ENCODE data around the gene ATXN8OS.
"Not testable (repeated sequence)": the region's sequence is repeated elsewhere in the genome, so short reads cannot be mapped to it uniquely, and the experiment has no call there.

The ATXN8OS gene

DNA sequence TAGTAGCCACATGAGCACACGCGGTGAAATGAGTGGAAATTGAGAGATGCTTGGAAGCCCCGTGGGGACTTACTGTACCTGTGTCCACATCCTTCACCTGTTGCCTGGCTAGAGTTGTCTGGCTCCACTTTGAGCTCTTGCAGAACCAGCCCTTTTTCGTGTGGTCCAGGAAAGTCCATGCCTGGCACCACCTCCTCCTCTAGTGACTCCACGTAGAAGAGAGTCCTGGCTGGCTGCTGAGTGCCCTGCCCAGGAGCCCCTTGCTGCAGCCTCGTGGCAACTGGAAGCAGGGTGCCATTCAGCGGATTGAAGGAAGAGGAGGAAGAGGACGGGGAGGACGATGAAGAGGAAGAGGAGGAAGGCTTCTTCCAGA is 515 bp upstream of the ATXN8OS start:
- Histone ChIP-seq H3K27me3 (ENCODE audit: insufficient read depth, insufficient read length) (peaks cover 28% of the 10 kb centered on the region), H3K9me3 (ENCODE audit: insufficient read depth, low read length) (no peaks in the 10 kb centered on the region), H3K4me1 (ENCODE audit: insufficient read depth, insufficient read length) (no peaks in the 10 kb centered on the region), H3K4me3 (ENCODE audit: insufficient read length, low read depth) (peak overlapping the region; percentile 28), H3K36me3 (ENCODE audit: insufficient read depth, insufficient read length, low read length) (no peaks in the 10 kb centered on the region), H3K9ac (ENCODE audit: insufficient read length, low read depth) (no peak overlapping the region)
- TF ChIP-seq SUZ12 (IDR thresholded peaks at IDR 0.05; ENCODE audit: extremely low read depth, insufficient read depth, insufficient read length) (no peak), YY1 (IDR thresholded peaks at IDR 0.05; ENCODE audit: insufficient read depth, insufficient read length) (no peak), ZNF274 (IDR thresholded peaks at IDR 0.05; ENCODE audit: low read depth, low read length) (no peak)
- no peak for DNase-seq (ENCODE audit: low read depth, low spot score)

DNA sequence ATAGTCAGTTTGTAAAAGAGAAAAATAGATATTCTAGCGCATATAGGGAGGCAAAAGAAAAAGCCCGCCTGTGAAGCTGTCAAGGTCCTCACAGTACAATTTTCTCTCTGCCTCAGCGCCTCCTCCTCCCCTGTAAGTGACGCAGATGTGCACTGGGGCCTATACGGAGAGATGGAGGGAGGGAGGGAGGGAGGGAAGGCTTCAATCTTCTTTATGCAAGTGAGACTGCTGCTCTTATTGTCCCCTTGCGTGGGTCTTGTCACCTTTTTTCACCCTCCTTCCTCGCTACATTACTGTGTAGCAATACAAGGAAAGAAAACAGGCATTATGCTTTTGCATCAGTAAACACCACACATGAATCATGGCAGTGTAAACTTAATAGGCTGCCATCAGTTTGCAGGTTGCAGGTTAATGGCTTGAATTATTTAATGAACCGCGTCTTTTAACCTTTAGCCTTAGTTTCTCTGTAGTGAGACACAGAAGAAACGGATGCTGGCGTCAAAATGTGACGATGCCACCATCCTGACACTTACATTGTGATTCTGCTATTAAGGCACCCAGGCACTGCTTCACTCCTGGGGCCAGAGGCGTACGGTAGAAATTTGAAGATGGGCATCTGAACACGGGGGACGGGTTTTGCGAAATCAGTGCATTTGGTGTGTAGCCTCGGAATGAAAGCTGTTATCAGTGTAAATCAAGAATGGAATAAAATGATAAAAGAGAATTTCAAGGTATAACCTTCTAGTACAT is 905 bp downstream of the ATXN8OS start, which contains the start of gene KLHL1:
TSS of gene KLHL1 (minus strand) at position 97 of the 750 bp plus-strand sequence. CDS start 753 bp downstream, outside the sequence.
- H3K4me3 ChIP-seq (ENCODE audit: insufficient read length, low read depth) = peak within 1 kb of the TSS; percentile 28
- H3K9ac ChIP-seq (ENCODE audit: insufficient read length, low read depth) = no peak within 1 kb of the TSS
- no peak for DNase-seq (ENCODE audit: low read depth, low spot score)
- no peaks in the 10 kb centered on the region for H3K4me1 ChIP-seq (ENCODE audit: insufficient read depth, insufficient read length)
- H3K36me3 ChIP-seq (ENCODE audit: insufficient read depth, insufficient read length, low read length) = no peaks in the 10 kb centered on the region
- peaks cover 28% of the 10 kb centered on the region for H3K27me3 ChIP-seq (ENCODE audit: insufficient read depth, insufficient read length)
- no peaks in the 10 kb centered on the region for H3K9me3 ChIP-seq (ENCODE audit: insufficient read depth, low read length)
- TF ChIP-seq YY1 (IDR thresholded peaks at IDR 0.05; ENCODE audit: insufficient read depth, insufficient read length) (no peak), ZNF274 (IDR thresholded peaks at IDR 0.05; ENCODE audit: low read depth, low read length) (no peak), SUZ12 (IDR thresholded peaks at IDR 0.05; ENCODE audit: extremely low read depth, insufficient read depth, insufficient read length) (no peak)

DNA sequence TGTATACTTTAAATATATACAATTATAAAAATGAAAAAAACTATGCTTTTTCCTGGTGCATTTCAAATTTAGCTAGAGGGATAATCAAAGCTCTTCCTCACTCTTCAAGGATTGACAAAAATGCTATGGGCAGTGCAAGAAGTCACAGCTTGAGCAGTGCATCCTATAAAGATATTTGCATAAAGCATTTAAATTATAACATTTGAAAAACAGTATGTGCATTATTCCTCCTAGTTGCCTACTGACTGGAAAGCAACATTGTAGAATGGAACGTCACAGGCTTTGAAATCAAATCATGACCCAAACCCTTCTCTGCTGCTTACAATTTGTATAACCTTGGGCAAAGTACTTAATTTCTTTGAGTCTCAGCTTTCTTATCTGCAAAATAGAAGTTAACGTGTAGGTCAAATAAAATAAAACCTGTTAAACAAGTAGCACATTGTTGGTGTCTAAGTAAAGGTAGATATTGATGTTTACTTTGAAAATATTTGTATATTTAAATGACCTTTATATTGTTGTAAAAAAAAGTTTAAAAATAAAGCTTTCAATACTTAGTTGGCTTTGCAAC is 9.8 kb downstream of the ATXN8OS start:
- no peak for DNase-seq (ENCODE audit: low read depth, low spot score)
- Histone ChIP-seq H3K27me3 (ENCODE audit: insufficient read depth, insufficient read length) (no peaks in the 10 kb centered on the region), H3K4me3 (ENCODE audit: insufficient read length, low read depth) (no peak overlapping the region), H3K4me1 (ENCODE audit: insufficient read depth, insufficient read length) (no peaks in the 10 kb centered on the region), H3K9ac (ENCODE audit: insufficient read length, low read depth) (no peak overlapping the region), H3K36me3 (ENCODE audit: insufficient read depth, insufficient read length, low read length) (no peaks in the 10 kb centered on the region), H3K9me3 (ENCODE audit: insufficient read depth, low read length) (no peaks in the 10 kb centered on the region)
- TF ChIP-seq ZNF274 (IDR thresholded peaks at IDR 0.05; ENCODE audit: low read depth, low read length) = no peak
- TF ChIP-seq YY1 (IDR thresholded peaks at IDR 0.05; ENCODE audit: insufficient read depth, insufficient read length) = no peak

DNA sequence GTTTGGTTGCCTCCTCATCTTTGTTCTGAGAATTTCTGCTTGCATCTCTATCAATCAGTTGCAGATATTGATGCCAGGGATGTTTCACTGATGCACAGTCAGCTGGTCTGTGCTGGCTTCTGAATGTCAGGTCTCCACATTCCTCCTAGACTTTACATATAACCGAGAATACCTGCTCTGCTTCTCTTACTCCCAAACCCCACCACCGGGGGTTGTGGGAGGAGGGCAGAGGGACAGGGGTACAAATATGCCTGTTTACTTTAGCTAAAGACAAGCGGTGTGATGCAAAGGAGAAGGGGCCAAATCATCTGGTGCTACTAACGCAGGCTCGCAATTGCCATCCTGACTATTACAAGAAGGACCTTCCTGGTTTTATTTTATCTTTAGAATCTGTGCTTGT is 18.1 kb downstream of the ATXN8OS start:
- DNase-seq (ENCODE audit: low read depth, low spot score) = no peak
- TF ChIP-seq YY1 (IDR thresholded peaks at IDR 0.05; ENCODE audit: insufficient read depth, insufficient read length) (no peak), ZNF274 (IDR thresholded peaks at IDR 0.05; ENCODE audit: low read depth, low read length) (no peak), SUZ12 (IDR thresholded peaks at IDR 0.05; ENCODE audit: extremely low read depth, insufficient read depth, insufficient read length) (no peak)

DNA sequence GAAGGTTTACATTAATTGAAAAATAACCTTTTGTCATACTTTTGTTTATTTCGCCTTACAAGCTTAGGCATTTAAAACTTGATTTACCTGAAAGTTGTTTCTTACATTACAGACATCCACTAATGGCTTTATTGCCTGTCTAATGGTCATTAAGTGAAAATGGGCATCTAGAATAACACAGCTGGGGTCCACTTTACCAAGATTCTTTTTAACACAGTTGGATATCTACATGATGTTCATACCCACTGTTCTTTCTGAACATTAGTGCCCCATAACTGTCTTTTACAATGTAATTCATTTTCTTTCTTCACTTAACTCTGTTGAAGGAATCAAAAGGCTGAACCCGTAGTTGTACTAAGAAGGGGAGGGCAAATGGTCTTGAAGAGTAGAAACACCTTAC is 20.5 kb downstream of the ATXN8OS start:
- H3K9ac ChIP-seq (ENCODE audit: insufficient read length, low read depth) = no peak overlapping the region
- no peak for DNase-seq (ENCODE audit: low read depth, low spot score)
- H3K27me3 ChIP-seq (ENCODE audit: insufficient read depth, insufficient read length) = no peaks in the 10 kb centered on the region
- H3K4me3 ChIP-seq (ENCODE audit: insufficient read length, low read depth) = no peak overlapping the region
- no peaks in the 10 kb centered on the region for H3K4me1 ChIP-seq (ENCODE audit: insufficient read depth, insufficient read length)
- H3K36me3 ChIP-seq (ENCODE audit: insufficient read depth, insufficient read length, low read length) = no peaks in the 10 kb centered on the region
- TF ChIP-seq YY1 (IDR thresholded peaks at IDR 0.05; ENCODE audit: insufficient read depth, insufficient read length) (no peak), ZNF274 (IDR thresholded peaks at IDR 0.05; ENCODE audit: low read depth, low read length) (no peak), SUZ12 (IDR thresholded peaks at IDR 0.05; ENCODE audit: extremely low read depth, insufficient read depth, insufficient read length) (no peak)
- no peaks in the 10 kb centered on the region for H3K9me3 ChIP-seq (ENCODE audit: insufficient read depth, low read length)

More for the DNA sequence above, 18.1 kb downstream of the ATXN8OS start:
- H3K4me1 ChIP-seq (ENCODE audit: insufficient read depth, insufficient read length) = no peaks in the 10 kb centered on the region
- H3K9me3 ChIP-seq (ENCODE audit: insufficient read depth, low read length) = no peaks in the 10 kb centered on the region
- H3K36me3 ChIP-seq (ENCODE audit: insufficient read depth, insufficient read length, low read length) = no peaks in the 10 kb centered on the region
- no peak overlapping the region for H3K9ac ChIP-seq (ENCODE audit: insufficient read length, low read depth)
- H3K27me3 ChIP-seq (ENCODE audit: insufficient read depth, insufficient read length) = no peaks in the 10 kb centered on the region
- H3K4me3 ChIP-seq (ENCODE audit: insufficient read length, low read depth) = no peak overlapping the region

DNA sequence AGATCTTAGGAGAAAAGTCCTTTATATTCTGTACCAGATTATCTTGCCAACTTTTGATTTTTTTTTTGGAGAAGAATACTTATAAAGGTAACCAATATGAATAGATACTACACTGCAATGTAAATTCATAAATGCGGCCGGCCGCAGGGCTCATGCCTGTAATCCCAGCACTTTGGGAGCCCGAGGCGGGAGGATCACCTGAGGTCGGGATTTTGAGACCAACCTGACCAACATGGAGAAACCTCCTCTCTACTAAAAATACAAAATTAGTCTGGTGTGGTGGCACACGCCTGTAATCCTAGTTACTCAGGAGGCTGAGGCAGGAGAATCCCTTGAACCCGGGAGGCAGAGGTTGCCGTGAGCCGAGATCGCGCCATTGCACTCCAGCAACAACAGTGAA is 35.0 kb downstream of the ATXN8OS start:
- not testable (repeated sequence) for H3K4me3 ChIP-seq (ENCODE audit: insufficient read length, low read depth); H3K27me3 ChIP-seq (ENCODE audit: insufficient read depth, insufficient read length); H3K9ac ChIP-seq (ENCODE audit: insufficient read length, low read depth); DNase-seq (ENCODE audit: low read depth, low spot score); H3K36me3 ChIP-seq (ENCODE audit: insufficient read depth, insufficient read length, low read length); H3K4me1 ChIP-seq (ENCODE audit: insufficient read depth, insufficient read length); H3K9me3 ChIP-seq (ENCODE audit: insufficient read depth, low read length)

DNA sequence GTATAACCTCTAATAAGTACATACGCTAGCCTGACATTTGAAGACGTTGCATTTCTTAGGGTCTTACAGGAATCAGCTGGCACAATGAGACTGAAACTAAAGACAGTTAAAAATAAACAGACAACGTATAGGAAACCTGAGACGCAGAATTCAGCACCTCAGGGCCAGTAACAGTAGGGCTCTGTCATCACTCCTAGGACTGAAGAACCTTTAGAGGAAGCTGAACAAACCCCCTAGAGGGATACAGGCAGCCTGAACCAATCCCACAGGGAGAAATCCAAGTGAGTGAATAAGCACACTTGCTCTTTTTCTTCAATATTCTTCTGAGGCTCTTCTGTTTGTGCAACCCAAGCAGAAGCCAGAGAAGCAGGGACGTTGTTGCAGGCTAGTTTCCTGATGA is 54.5 kb downstream of the ATXN8OS start:
- H3K9ac ChIP-seq (ENCODE audit: insufficient read length, low read depth) = no peak overlapping the region
- no peak for DNase-seq (ENCODE audit: low read depth, low spot score)
- H3K4me1 ChIP-seq (ENCODE audit: insufficient read depth, insufficient read length) = no peaks in the 10 kb centered on the region
- no peaks in the 10 kb centered on the region for H3K27me3 ChIP-seq (ENCODE audit: insufficient read depth, insufficient read length)
- H3K36me3 ChIP-seq (ENCODE audit: insufficient read depth, insufficient read length, low read length) = no peaks in the 10 kb centered on the region
- H3K9me3 ChIP-seq (ENCODE audit: insufficient read depth, low read length) = no peaks in the 10 kb centered on the region
- H3K4me3 ChIP-seq (ENCODE audit: insufficient read length, low read depth) = no peak overlapping the region
- no peak for TF ChIP-seq SUZ12 (IDR thresholded peaks at IDR 0.05; ENCODE audit: extremely low read depth, insufficient read depth, insufficient read length)
- TF ChIP-seq YY1 (IDR thresholded peaks at IDR 0.05; ENCODE audit: insufficient read depth, insufficient read length) = no peak
- TF ChIP-seq ZNF274 (IDR thresholded peaks at IDR 0.05; ENCODE audit: low read depth, low read length) = no peak
